K562 (cell line): ENCODE data around the gene CPNE6.

Source experiments
- ATF7 ChIP-seq: fragments of 450-650 bp; IDR thresholded peaks from 2 replicates; pipeline ENCODE4 v1.7.1; 2014; ENCODE audit warnings: mild to moderate bottlenecking, moderate library complexity
- BHLHE40 ChIP-seq: IDR thresholded peaks from 2 replicates; pipeline ENCODE4 v1.6.1; 2011; ENCODE audit warnings: low read length, improper control_type of control experiment
- CTCF ChIP-seq, 3 experiments: IDR thresholded peaks in 2 of 3; conservative IDR thresholded peaks in 1 of 3; 2 replicates each; pipeline ENCODE4 v1.5.1; 2011 to 2012; ENCODE audit warnings: low read length in 3 of 3, mild to moderate bottlenecking in 3 of 3, control low read depth in 2 of 3, improper control_type of control experiment in 1 of 3, inconsistent platforms in 1 of 3, low read depth in 1 of 3, mixed read lengths in 1 of 3, moderate library complexity in 1 of 3; ENCODE audit not compliant: insufficient read depth in 2 of 3
- MAZ ChIP-seq, 2 experiments: fragments of 450-650 bp in 1 of 2; sonication (generic) in 1 of 2; formaldehyde crosslinking; IDR thresholded peaks in 1 of 2; conservative IDR thresholded peaks in 1 of 2; 2 replicates each; pipeline versions ENCODE4 v1.4.0 to v1.5.0; 2020; ENCODE audit warnings: mild to moderate bottlenecking in 1 of 2, missing genetic modification reagents in 1 of 2
- POLR2A ChIP-seq: fragments of 450-650 bp; conservative IDR thresholded peaks from 2 replicates; pipeline ENCODE4 v1.6.1; 2016
- POLR2H ChIP-seq: IDR thresholded peaks from 2 replicates; pipeline ENCODE4 v1.6.1; 2016; ENCODE audit warnings: missing genetic modification characterization, low read depth, mild to moderate bottlenecking, control low read depth, missing compliant biosample characterization, moderate library complexity
- PTTG1 ChIP-seq: fragments of 450-650 bp; IDR thresholded peaks from 2 replicates; pipeline ENCODE4 v1.6.1; 2016; ENCODE audit warnings: low read depth, mild to moderate bottlenecking, missing genetic modification characterization, missing compliant biosample characterization
- REST ChIP-seq, 2 experiments: fragments of 450-650 bp; formaldehyde crosslinking in 1 of 2; IDR thresholded peaks; 2 replicates each; pipeline versions ENCODE4 v1.4.0 to v1.6.1; 2014 to 2020; ENCODE audit warnings: mild to moderate bottlenecking in 2 of 2, borderline replicate concordance in 1 of 2, low read depth in 1 of 2
- SMARCE1 ChIP-seq: fragments of 450-650 bp; IDR thresholded peaks from 2 replicates; pipeline ENCODE4 v1.7.1; 2016; ENCODE audit warnings: mild to moderate bottlenecking
- UBTF ChIP-seq, 2 experiments: IDR thresholded peaks; 2 replicates each; pipeline ENCODE4 v1.6.1; 2012; ENCODE audit warnings: improper control_type of control experiment in 2 of 2, low read depth in 2 of 2, low read length in 2 of 2, borderline replicate concordance in 1 of 2
- USF1 ChIP-seq: sonication (generic); formaldehyde crosslinking; IDR thresholded peaks from 2 replicates; pipeline ENCODE4 v1.9.0; 2022; ENCODE audit warnings: mild to moderate bottlenecking, missing genetic modification reagents

GRCh38 chr14:24093901-24094840 lies 22.8 kb downstream of the CPNE6 start, which contains the start of gene PCK2:
- 0 out of 2 replicates have a peak, but pooled peaks have one; percentile 26 for TF ChIP-seq SMARCE1
- no peak for TF ChIP-seq BHLHE40
- no peak for TF ChIP-seq CTCF (IDR thresholded peaks at IDR 0.05 in 2 of 3, conservative IDR thresholded peaks at IDR 0.05 in 1 of 3; ENCODE audit: insufficient read depth in 2 of 3, low read depth in 1 of 3, low read length in 3 of 3)
- peak; percentile 93 for TF ChIP-seq POLR2A
- TF ChIP-seq USF1 (CRISPR knock-in tag): no peak
- TF ChIP-seq ATF7: peak; percentile 39; the same call in 1 of the 2 replicates
- peak; percentile 92 for TF ChIP-seq POLR2H (tag)
- no peak for TF ChIP-seq REST (IDR thresholded peaks at IDR 0.05; ENCODE audit: borderline replicate concordance)
- TF ChIP-seq REST (CRISPR knock-in tag; IDR thresholded peaks at IDR 0.05; ENCODE audit: low read depth): peak; percentile 45; the same call in 1 of the 2 replicates
- TF ChIP-seq MAZ (CRISPR knock-in tag; conservative IDR thresholded peaks at IDR 0.05 in 1 of 2, IDR thresholded peaks at IDR 0.05 in 1 of 2): peak; percentile 63 to 85; a peak in 3 of 4 replicates
- no peak for TF ChIP-seq PTTG1 (tag)
- 0 out of 4 replicates have a peak, but pooled peaks of 1 of the 2 experiments have one; percentile 23 for TF ChIP-seq UBTF (IDR thresholded peaks at IDR 0.05; ENCODE audit: borderline replicate concordance in 1 of 2, low read depth in 2 of 2, low read length in 2 of 2)
